ENCODE results near the gene UNC13D.

- TF ChIP-seq CTCF (conservative IDR thresholded peaks at IDR 0.05; ENCODE audit: low read depth, low read length): no peak
- no peak for TF ChIP-seq SMC3 (IDR thresholded peaks at IDR 0.05; ENCODE audit: low read depth, low read length)
- TF ChIP-seq CEBPB (IDR thresholded peaks at IDR 0.05; ENCODE audit: low read depth, low read length): no peak
- no peak for TF ChIP-seq FOS (IDR thresholded peaks at IDR 0.05; ENCODE audit: low read depth, low read length)
- no peak for TF ChIP-seq POLR2A (IDR thresholded peaks at IDR 0.05; ENCODE audit: low read depth, low read length)
- TF ChIP-seq RAD21 (IDR thresholded peaks at IDR 0.05; ENCODE audit: low read length): no peak
- TF ChIP-seq NFE2L2 (IDR thresholded peaks at IDR 0.05; ENCODE audit: low read depth, low read length): no peak
- TF ChIP-seq USF2 (IDR thresholded peaks at IDR 0.05; ENCODE audit: low read depth, low read length): no peak
- TF ChIP-seq ELK1 (IDR thresholded peaks at IDR 0.05; ENCODE audit: borderline replicate concordance, low read depth, low read length): no peak
- TF ChIP-seq RFX5 (IDR thresholded peaks at IDR 0.05; ENCODE audit: low read depth, low read length): no peak
- no peak for TF ChIP-seq MXI1 (IDR thresholded peaks at IDR 0.05; ENCODE audit: borderline replicate concordance, low read depth, low read length)
- no peak for TF ChIP-seq MAFK (IDR thresholded peaks at IDR 0.05; ENCODE audit: low read depth, low read length)
These were observed 44.3 kb upstream of the UNC13D start for GRCh38 chr17:75888484-75888883.

Data from IMR-90 (cell line).